A549 (cell line): ENCODE measurements around the gene SUPT4H1.
A peak's percentile ranks its signal among the peaks of the same experiment; 100 is the strongest.

Source experiments
- CTCF ChIP-seq: fragments of >200 bp; sonication (Bioruptor Twin); formaldehyde crosslinking; IDR thresholded peaks from 3 replicates; pipeline ENCODE4 v1.5.1; 2016
- EP300 ChIP-seq, 2 experiments: fragments of >200 bp; sonication (Bioruptor Twin); formaldehyde crosslinking; IDR thresholded peaks; 2 replicates in 1 of 2; 3 replicates in 1 of 2; pipeline ENCODE4 v1.6.1; 2016 to 2017
- MAZ ChIP-seq: fragments of 150-350 bp; IDR thresholded peaks from 2 replicates; pipeline ENCODE4 v1.6.1; 2014; ENCODE audit warnings: antibody characterized with exemption, low read depth, low read length, borderline replicate concordance
- NFE2L2 ChIP-seq: fragments of 150-350 bp; conservative IDR thresholded peaks from 2 replicates; pipeline ENCODE4 v1.6.1; 2014; ENCODE audit warnings: low read length
- POLR2A ChIP-seq: IDR thresholded peaks from 2 replicates; pipeline ENCODE4 v1.6.1; 2012; ENCODE audit warnings: mild to moderate bottlenecking, low read length
- RARB ChIP-seq: fragments of 250-450 bp; sonication (Bioruptor Pico); IDR thresholded peaks from 2 replicates; pipeline ENCODE4 v1.8.0; 2021; ENCODE audit warnings: mild to moderate bottlenecking, moderate library complexity
- REST ChIP-seq: fragments of 200-600 bp; sonication (generic); IDR thresholded peaks from 2 replicates; pipeline ENCODE4 v1.6.1; 2016; ENCODE audit warnings: antibody characterized with exemption, mild to moderate bottlenecking, moderate library complexity
- USF2 ChIP-seq: fragments of 450-650 bp; IDR thresholded peaks from 2 replicates; pipeline ENCODE4 v1.6.1; 2014; ENCODE audit warnings: antibody characterized with exemption

- peak; percentile 38; the same call in 2 of the 3 replicates for TF ChIP-seq CTCF
- TF ChIP-seq EP300 (IDR thresholded peaks at IDR 0.05): no peak
- TF ChIP-seq REST: no peak
- TF ChIP-seq NFE2L2: no peak
- no peak for TF ChIP-seq USF2
- no peak for TF ChIP-seq RARB (CRISPR knock-in tag)
- TF ChIP-seq MAZ: no peak
- no peak for TF ChIP-seq POLR2A
Measured at GRCh38 chr17:58312829-58313228, 39.2 kb downstream of the SUPT4H1 start.
